Measurements from ENCODE around the gene EN2. TPM values are rescaled to one million over a fixed set of nuclear protein-coding genes. Genes with fewer than 3 reads are reported as not detected.
A peak's percentile ranks its signal among the peaks of the same experiment; 100 is the strongest.

The EN2 gene
- total and polyA plus RNA-seq, 4 experiments from 2014 or later: not detected

GRCh38 chr7:155490697-155491628, 33.0 kb downstream of the EN2 start:
- Histone ChIP-seq H3K4me3 (ENCODE audit: low read length in 2 of 2) (peak overlapping the region; percentile 6 to 30), H3K36me3 (ENCODE audit: insufficient read depth, low read length) (no peaks in the 10 kb centered on the region), H3K27me3 (ENCODE audit: insufficient read depth, low read length) (no peaks in the 10 kb centered on the region), H3K9me3 (ENCODE audit: control insufficient read depth in 1 of 2, low read length in 2 of 2) (no peaks in the 10 kb centered on the region), H3K4me1 (ENCODE audit: insufficient read depth, low read length) (peaks cover 8% of the 10 kb centered on the region), H3K27ac (ENCODE audit: low read depth, low read length) (peak overlapping the region; percentile 26)
- POLR2A ChIA-PET (ENCODE audit: partially characterized antibody): no interaction called here
- H3K36me3 Mint-ChIP-seq: no peaks in the 10 kb centered on the region
- H3K27ac Mint-ChIP-seq: peak overlapping the region in 6 of 7 donors; percentile 10 to 86 (median 66)
- CTCF ChIA-PET (ENCODE audit: partially characterized antibody): no interaction called here
- H3K27me3 Mint-ChIP-seq: peaks cover 16 to 18% of the 10 kb centered on the region in 2 donors
- DNase-seq: peak in 1 of 5 donors; percentile 13
- intact Hi-C loops (cut with micrococcal nuclease): no loop called here
- H3K9me3 Mint-ChIP-seq: peaks cover 0 to 1% (median 0%) of the 10 kb centered on the region in 8 donors
- H3K4me3 Mint-ChIP-seq: peak overlapping the region; percentile 76 to 90 (median 82)
- H3K4me1 Mint-ChIP-seq: peaks cover 4 to 18% (median 8%) of the 10 kb centered on the region in 4 donors

GRCh38 chr7:155491812-155492211, 33.9 kb downstream of the EN2 start:
- Histone ChIP-seq H3K27ac (ENCODE audit: low read depth, low read length) (no peak overlapping the region), H3K9me3 (ENCODE audit: control insufficient read depth in 1 of 2, low read length in 2 of 2) (no peaks in the 10 kb centered on the region), H3K36me3 (ENCODE audit: insufficient read depth, low read length) (no peaks in the 10 kb centered on the region), H3K4me3 (ENCODE audit: low read length in 2 of 2) (no peak overlapping the region), H3K27me3 (ENCODE audit: insufficient read depth, low read length) (no peaks in the 10 kb centered on the region), H3K4me1 (ENCODE audit: insufficient read depth, low read length) (peaks cover 8% of the 10 kb centered on the region)
- no peak for DNase-seq
- peaks cover 4 to 18% (median 8%) of the 10 kb centered on the region in 4 donors for H3K4me1 Mint-ChIP-seq
- peaks cover 0 to 1% (median 0%) of the 10 kb centered on the region in 8 donors for H3K9me3 Mint-ChIP-seq
- ChIA-PET CTCF (ENCODE audit: partially characterized antibody) (no interaction called here), POLR2A (ENCODE audit: partially characterized antibody) (no interaction called here)
- intact Hi-C loops (cut with micrococcal nuclease): no loop called here
- peaks cover 18 to 20% of the 10 kb centered on the region in 2 donors for H3K27me3 Mint-ChIP-seq
- H3K27ac Mint-ChIP-seq: peak overlapping the region in 1 of 7 donors; percentile 73
- H3K36me3 Mint-ChIP-seq: no peaks in the 10 kb centered on the region
- H3K4me3 Mint-ChIP-seq: peak overlapping the region in 6 of 8 donors; percentile 17 to 75 (median 58)

- intact Hi-C loops (cut with micrococcal nuclease): no loop called here
- Mint-ChIP-seq H3K36me3 (no peaks in the 10 kb centered on the region), H3K9me3 (no peaks in the 10 kb centered on the region), H3K4me1 (peaks cover 4 to 18% (median 8%) of the 10 kb centered on the region in 4 donors), H3K27me3 (peaks cover 25 to 28% of the 10 kb centered on the region in 2 donors), H3K27ac (no peak overlapping the region), H3K4me3 (no peak overlapping the region)
- H3K27me3 ChIP-seq (ENCODE audit: insufficient read depth, low read length): no peaks in the 10 kb centered on the region
- peaks cover 8% of the 10 kb centered on the region for H3K4me1 ChIP-seq (ENCODE audit: insufficient read depth, low read length)
- no peak overlapping the region for H3K4me3 ChIP-seq (ENCODE audit: low read length in 2 of 2)
- CTCF ChIA-PET (ENCODE audit: partially characterized antibody): no interaction called here
- H3K9me3 ChIP-seq (ENCODE audit: control insufficient read depth in 1 of 2, low read length in 2 of 2): no peaks in the 10 kb centered on the region
- POLR2A ChIA-PET (ENCODE audit: partially characterized antibody): no interaction called here
- no peak overlapping the region for H3K27ac ChIP-seq (ENCODE audit: low read depth, low read length)
- DNase-seq: no peak
- H3K36me3 ChIP-seq (ENCODE audit: insufficient read depth, low read length): no peaks in the 10 kb centered on the region
These were observed 36.0 kb downstream of the EN2 start for GRCh38 chr7:155493744-155494538.

- Histone ChIP-seq H3K4me3 (ENCODE audit: low read length in 2 of 2) (no peak overlapping the region), H3K27me3 (ENCODE audit: insufficient read depth, low read length) (peaks cover under 1% of the 10 kb centered on the region), H3K27ac (ENCODE audit: low read depth, low read length) (no peak overlapping the region), H3K4me1 (ENCODE audit: insufficient read depth, low read length) (peaks cover 8% of the 10 kb centered on the region), H3K36me3 (ENCODE audit: insufficient read depth, low read length) (no peaks in the 10 kb centered on the region), H3K9me3 (ENCODE audit: control insufficient read depth in 1 of 2, low read length in 2 of 2) (no peaks in the 10 kb centered on the region)
- ChIA-PET POLR2A (ENCODE audit: partially characterized antibody) (no interaction called here), CTCF (ENCODE audit: partially characterized antibody) (no interaction called here)
- peaks cover 4 to 18% (median 8%) of the 10 kb centered on the region in 4 donors for H3K4me1 Mint-ChIP-seq
- H3K9me3 Mint-ChIP-seq: no peaks in the 10 kb centered on the region
- no peak for DNase-seq
- intact Hi-C loops (cut with micrococcal nuclease): no loop called here
- no peak overlapping the region for H3K27ac Mint-ChIP-seq
- peaks cover 28 to 33% of the 10 kb centered on the region in 2 donors for H3K27me3 Mint-ChIP-seq
- H3K4me3 Mint-ChIP-seq: no peak overlapping the region
- no peaks in the 10 kb centered on the region for H3K36me3 Mint-ChIP-seq
These were observed 36.6 kb downstream of the EN2 start for GRCh38 chr7:155494551-155494950.

- Histone ChIP-seq H3K9me3 (ENCODE audit: control insufficient read depth in 1 of 2, low read length in 2 of 2) (no peaks in the 10 kb centered on the region), H3K4me3 (ENCODE audit: low read length in 2 of 2) (no peak overlapping the region), H3K36me3 (ENCODE audit: insufficient read depth, low read length) (no peaks in the 10 kb centered on the region), H3K4me1 (ENCODE audit: insufficient read depth, low read length) (peaks cover 8% of the 10 kb centered on the region), H3K27me3 (ENCODE audit: insufficient read depth, low read length) (peaks cover 5% of the 10 kb centered on the region), H3K27ac (ENCODE audit: low read depth, low read length) (no peak overlapping the region)
- Mint-ChIP-seq H3K9me3 (no peaks in the 10 kb centered on the region), H3K27me3 (peaks cover 34 to 36% of the 10 kb centered on the region in 2 donors), H3K4me3 (no peak overlapping the region), H3K36me3 (no peaks in the 10 kb centered on the region), H3K27ac (peak overlapping the region in 1 of 7 donors; percentile 19), H3K4me1 (peaks cover 4 to 11% (median 7%) of the 10 kb centered on the region in 4 donors)
- DNase-seq: no peak
- intact Hi-C loops (cut with micrococcal nuclease): no loop called here
- CTCF ChIA-PET (ENCODE audit: partially characterized antibody): interaction anchor here (0.6 to 1.2 kb wide), 2 partner anchors 103 to 1802 kb away, joined by 3 to 5 read pairs; no protein-coding TSS in a partner anchor
- POLR2A ChIA-PET (ENCODE audit: partially characterized antibody): no interaction called here
These were observed 37.7 kb downstream of the EN2 start for GRCh38 chr7:155495440-155496248.

- Histone ChIP-seq H3K27me3 (ENCODE audit: insufficient read depth, low read length) (peaks cover 5% of the 10 kb centered on the region), H3K4me1 (ENCODE audit: insufficient read depth, low read length) (peaks cover 5% of the 10 kb centered on the region), H3K27ac (ENCODE audit: low read depth, low read length) (no peak overlapping the region), H3K9me3 (ENCODE audit: control insufficient read depth in 1 of 2, low read length in 2 of 2) (no peaks in the 10 kb centered on the region), H3K36me3 (ENCODE audit: insufficient read depth, low read length) (no peaks in the 10 kb centered on the region), H3K4me3 (ENCODE audit: low read length in 2 of 2) (no peak overlapping the region)
- intact Hi-C loops (cut with micrococcal nuclease): no loop called here
- Mint-ChIP-seq H3K27ac (no peak overlapping the region), H3K4me3 (no peak overlapping the region), H3K9me3 (peaks cover 0 to 2% (median 0%) of the 10 kb centered on the region in 8 donors), H3K36me3 (no peaks in the 10 kb centered on the region), H3K27me3 (peaks cover 36 to 39% of the 10 kb centered on the region in 2 donors), H3K4me1 (peaks cover 0 to 4% (median 2%) of the 10 kb centered on the region in 4 donors)
- ChIA-PET POLR2A (ENCODE audit: partially characterized antibody) (no interaction called here), CTCF (ENCODE audit: partially characterized antibody) (interaction anchor here (0.6 to 1.2 kb wide), 2 partner anchors 102 to 1802 kb away, joined by 3 to 5 read pairs; no protein-coding TSS in a partner anchor)
- DNase-seq: no peak
These were observed 38.5 kb downstream of the EN2 start for GRCh38 chr7:155496267-155497005.

Data from CD4-positive, alpha-beta memory T cell (primary cell).